ENCODE results near the gene MAT2A. TPM values are rescaled to one million over a fixed set of nuclear protein-coding genes. Genes with fewer than 3 reads are reported as not detected.
A peak's percentile ranks its signal among the peaks of the same experiment; 100 is the strongest.

MAT2A gene
- total and polyA plus RNA-seq, 9 of the 15 experiments (the other 6 are each of a cell fraction or from before 2014, with no cell fraction given): 130 to 1,027 (median 240) TPM

- TF ChIP-seq C11orf30 (IDR thresholded peaks at IDR 0.05; ENCODE audit: low read depth) (peak; percentile 69; the same call in 1 of the 2 replicates), DPF2 (IDR thresholded peaks at IDR 0.05) (no peak), BMI1 (IDR thresholded peaks at IDR 0.05; ENCODE audit: low read length) (no peak), DEAF1 (CRISPR knock-in tag; IDR thresholded peaks at IDR 0.05) (peak; percentile 94), CLOCK (CRISPR knock-in tag; IDR thresholded peaks at IDR 0.05; ENCODE audit: borderline replicate concordance) (no peak), SRF (CRISPR knock-in tag; IDR thresholded peaks at IDR 0.05) (no peak), CREM (IDR thresholded peaks at IDR 0.05; ENCODE audit: low read depth) (0 out of 2 replicates have a peak, but pooled peaks have one; percentile 8), FOXA3 (CRISPR knock-in tag; conservative IDR thresholded peaks at IDR 0.05 in 1 of 2, IDR thresholded peaks at IDR 0.05 in 1 of 2) (peak; percentile 77 to 86), DMBX1 (CRISPR knock-in tag; IDR thresholded peaks at IDR 0.05; ENCODE audit: borderline replicate concordance) (no peak), CHD1 (IDR thresholded peaks at IDR 0.05; ENCODE audit: low read length) (no peak), MAFF (IDR thresholded peaks at IDR 0.05; ENCODE audit: low read length) (no peak), HDGF (IDR thresholded peaks at IDR 0.05) (peak; percentile 76), CC2D1A (IDR thresholded peaks at IDR 0.05) (peak; percentile 87), EP400 (IDR thresholded peaks at IDR 0.05) (peak; percentile 20; the same call in 1 of the 2 replicates), MAFG (tag; conservative IDR thresholded peaks at IDR 0.05) (0 out of 2 replicates have a peak, but pooled peaks have one; percentile 17), ZNF316 (IDR thresholded peaks at IDR 0.05) (peak; percentile 78), MLLT1 (IDR thresholded peaks at IDR 0.05) (0 out of 4 replicates have a peak, but pooled peaks of 1 of the 2 experiments have one; percentile 16), BDP1 (IDR thresholded peaks at IDR 0.05; ENCODE audit: insufficient read depth, insufficient read length) (no peak), U2AF2 (optimal IDR thresholded peaks at IDR 0.05; ENCODE audit: low read depth, low read length) (no peak), FUS (optimal IDR thresholded peaks at IDR 0.05; ENCODE audit: low read depth, low read length) (no peak), SRSF7 (optimal IDR thresholded peaks at IDR 0.05; ENCODE audit: low read depth, low read length) (no peak), ARID2 (IDR thresholded peaks at IDR 0.05) (peak; percentile 88), KLF13 (tag; IDR thresholded peaks at IDR 0.05; ENCODE audit: borderline replicate concordance, low read depth) (no peak)
Observed at GRCh38 chr2:85551698-85552678, 13.0 kb downstream of the MAT2A start (continued).

All from K562 (cell line).